Stimulated activated CD4-positive, alpha-beta T cell treated with anti-CD3 and anti-CD28 coated beads, Interleukin-4, amount 100 ng/mL, for 4 hours (primary cell): ENCODE results near the gene RSPO1.

Experiments used
- DNase-seq, 2 experiments: peaks; one replicate each; pipeline ENCODE4 v3.0.0-alpha.2; 2020

RSPO1 gene

GRCh38 chr1:37656026-37656425 is 21.3 kb upstream of the RSPO1 start:
- no peak for DNase-seq

- no peak for DNase-seq
Observed at GRCh38 chr1:37655274-37655673, 20.6 kb upstream of the RSPO1 start.

GRCh38 chr1:37653906-37654305 is 19.2 kb upstream of the RSPO1 start:
- no peak for DNase-seq

- no peak for DNase-seq
Observed at GRCh38 chr1:37652976-37653375, 18.3 kb upstream of the RSPO1 start.

- DNase-seq: no peak
Observed at GRCh38 chr1:37651803-37652202, 17.1 kb upstream of the RSPO1 start.

- no peak for DNase-seq
Observed at GRCh38 chr1:37650721-37651120, 16.0 kb upstream of the RSPO1 start.

GRCh38 chr1:37650173-37650572 is 15.5 kb upstream of the RSPO1 start:
- no peak for DNase-seq

GRCh38 chr1:37647281-37647680 is 12.6 kb upstream of the RSPO1 start:
- no peak for DNase-seq

GRCh38 chr1:37641059-37641458 is 6.4 kb upstream of the RSPO1 start:
- no peak for DNase-seq

GRCh38 chr1:37636435-37636834 is 1.7 kb upstream of the RSPO1 start:
- no peak for DNase-seq

- no peak for DNase-seq
Observed at GRCh38 chr1:37634992-37635902, 555 bp upstream of the RSPO1 start.

- DNase-seq: no peak
Observed at GRCh38 chr1:37633938-37634243, 801 bp downstream of the RSPO1 start.

GRCh38 chr1:37633040-37633937 is 1.4 kb downstream of the RSPO1 start:
- DNase-seq: no peak

- no peak for DNase-seq
Observed at GRCh38 chr1:37631036-37631435, 3.7 kb downstream of the RSPO1 start.

GRCh38 chr1:37630426-37631028 is 4.2 kb downstream of the RSPO1 start:
- DNase-seq: no peak

GRCh38 chr1:37629726-37630425 is 4.8 kb downstream of the RSPO1 start:
- DNase-seq: no peak

- DNase-seq: no peak
Observed at GRCh38 chr1:37629008-37629407, 5.7 kb downstream of the RSPO1 start.

- DNase-seq: no peak
Observed at GRCh38 chr1:37628026-37628556, 6.6 kb downstream of the RSPO1 start.

- DNase-seq: no peak
Observed at GRCh38 chr1:37622131-37622530, 12.6 kb downstream of the RSPO1 start.

GRCh38 chr1:37621326-37621870 is 13.3 kb downstream of the RSPO1 start:
- DNase-seq: no peak

GRCh38 chr1:37620707-37621106 is 14.0 kb downstream of the RSPO1 start:
- no peak for DNase-seq

- no peak for DNase-seq
Observed at GRCh38 chr1:37616330-37616729, 18.4 kb downstream of the RSPO1 start.
